CD4-positive, alpha-beta T cell treated with Interleukin-15 for 4 hours (primary cell): ENCODE results near the gene FGF7.
"Not testable (repeated sequence)": the region's sequence is repeated elsewhere in the genome, so short reads cannot be mapped to it uniquely, and the experiment has no call there.

Source experiments
- DNase-seq: peaks from one replicate; pipeline ENCODE4 v3.0.0-alpha.2; 2020; ENCODE audit warnings: low spot score

FGF7 gene

DNA sequence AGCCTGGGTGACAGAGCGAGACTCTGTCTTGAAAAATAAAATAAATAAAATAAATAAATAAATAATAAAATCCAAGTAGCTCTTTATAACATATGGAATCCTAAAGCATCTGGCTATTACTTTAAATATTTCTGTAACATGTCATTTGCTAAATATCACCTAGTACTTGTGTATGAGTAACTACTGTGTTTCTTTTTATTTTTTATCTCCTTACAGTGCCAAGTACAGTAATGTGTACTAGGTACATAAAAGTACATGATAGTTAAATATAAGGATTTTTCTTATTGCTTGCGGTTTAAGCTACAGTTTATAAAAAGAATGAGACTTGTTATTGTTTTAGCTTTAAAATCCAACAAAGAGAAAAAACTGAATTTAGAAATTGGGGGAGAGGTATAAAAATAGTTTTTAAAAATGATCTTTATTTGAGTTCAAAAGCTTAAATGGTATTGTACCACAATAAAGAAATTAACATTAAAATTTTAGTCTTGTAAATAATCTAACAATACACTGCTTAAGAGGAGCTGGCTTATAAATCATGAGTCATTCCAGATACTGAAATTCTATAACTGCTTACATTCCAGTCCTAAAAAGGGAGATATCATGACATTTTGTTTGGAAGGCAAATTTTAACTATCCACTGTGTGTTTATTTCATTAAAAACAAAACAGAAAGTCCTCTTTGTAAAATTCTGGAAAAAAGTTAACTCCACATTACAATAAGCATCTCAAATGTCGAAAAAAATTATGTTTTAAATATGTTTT, 73.1 kb downstream of the FGF7 start:
- DNase-seq = no peak

DNA sequence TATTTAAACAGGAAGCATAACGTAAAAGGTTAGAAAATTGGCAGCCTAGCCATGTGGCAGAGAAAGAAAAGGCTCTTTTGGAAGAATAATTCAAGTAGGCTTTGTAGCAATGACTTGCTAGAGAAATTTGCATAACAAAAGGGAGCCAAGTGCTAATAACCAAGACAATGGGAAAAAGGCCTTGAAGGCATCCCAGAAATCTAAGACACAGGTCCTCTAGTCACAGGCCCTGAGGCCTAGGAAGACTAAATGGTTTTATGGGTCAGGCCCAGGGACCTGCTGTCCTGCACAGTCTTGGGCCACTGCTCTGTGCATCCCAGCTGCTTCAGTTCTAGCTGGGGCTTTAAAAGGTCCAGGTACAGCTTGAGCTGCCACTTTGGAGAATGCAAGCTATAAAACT, 78.5 kb downstream of the FGF7 start:
- no peak for DNase-seq

DNA sequence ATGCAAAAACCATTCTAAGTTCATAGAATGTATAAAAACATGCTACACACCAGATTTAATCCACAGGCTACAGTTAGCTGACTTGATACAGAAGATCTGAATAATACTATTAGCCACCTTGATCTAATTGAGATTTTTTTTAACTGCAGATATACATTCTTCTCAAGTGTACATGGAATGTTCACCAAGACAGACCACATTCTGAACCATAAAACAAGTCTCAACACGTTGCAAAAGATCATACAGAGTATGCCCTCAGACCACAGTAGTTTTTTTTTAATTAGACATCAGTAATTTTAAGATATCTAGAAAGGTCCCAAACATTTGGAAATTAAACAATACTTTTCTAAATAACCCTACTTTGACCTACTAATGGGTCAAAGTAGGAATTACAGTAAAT, 83.3 kb downstream of the FGF7 start:
- DNase-seq = no peak

DNA sequence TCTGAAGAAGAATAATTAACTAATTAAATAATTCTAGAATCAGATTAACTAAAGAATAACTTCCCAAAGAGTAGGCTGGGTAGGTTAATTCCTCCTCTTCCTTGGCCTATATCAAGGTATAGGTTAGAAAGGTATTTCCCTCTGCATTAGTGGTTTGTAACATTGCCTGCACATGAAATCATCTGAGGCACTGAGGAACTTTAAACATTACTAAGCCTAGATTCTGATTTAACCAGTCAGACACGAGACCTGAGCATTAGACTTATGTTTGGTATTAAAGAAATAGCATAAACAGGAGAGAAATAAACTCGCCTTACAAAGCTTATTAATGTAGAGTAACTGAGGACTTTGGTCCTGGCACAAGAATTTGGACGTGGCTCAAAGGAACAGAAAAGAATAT, 84.2 kb downstream of the FGF7 start:
- DNase-seq = no peak

DNA sequence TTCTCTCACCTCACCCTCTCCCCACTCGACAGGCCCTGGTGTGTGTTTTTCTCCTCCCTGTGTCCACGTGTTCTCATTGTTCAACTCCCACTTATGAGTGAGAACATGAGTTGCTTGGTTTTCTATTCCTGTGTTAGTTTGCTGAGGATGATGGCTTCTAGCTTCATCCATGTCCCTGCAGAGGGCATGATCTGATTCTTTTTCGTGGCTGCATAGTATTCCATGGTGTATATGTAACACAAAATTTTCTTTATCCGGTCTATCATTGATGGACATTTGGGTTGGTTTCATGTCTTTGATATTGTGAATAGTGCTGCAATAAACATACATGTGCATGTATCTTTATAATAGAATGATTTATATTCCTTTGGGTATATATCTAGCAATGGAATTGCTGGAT, 89.7 kb downstream of the FGF7 start:
- DNase-seq = not testable (repeated sequence)

DNA sequence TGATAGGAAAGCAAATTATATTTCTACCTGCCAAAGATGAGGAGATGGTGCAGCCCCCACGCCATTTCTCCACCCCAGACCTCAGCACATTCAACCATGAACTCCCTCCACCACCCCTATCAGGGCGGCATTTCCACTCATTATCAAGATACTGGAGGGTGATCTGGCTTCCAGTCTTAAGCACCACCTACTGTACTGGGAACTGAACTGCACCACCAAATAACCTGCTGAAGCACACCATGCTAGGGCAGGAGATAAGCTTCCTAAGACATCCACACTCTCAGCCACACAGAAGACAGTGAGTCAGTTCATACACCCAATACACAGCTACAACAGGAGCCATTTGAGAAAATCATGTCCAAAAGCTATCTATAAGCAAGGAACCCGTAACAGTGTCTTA, 98.8 kb downstream of the FGF7 start:
- no peak for DNase-seq

DNA sequence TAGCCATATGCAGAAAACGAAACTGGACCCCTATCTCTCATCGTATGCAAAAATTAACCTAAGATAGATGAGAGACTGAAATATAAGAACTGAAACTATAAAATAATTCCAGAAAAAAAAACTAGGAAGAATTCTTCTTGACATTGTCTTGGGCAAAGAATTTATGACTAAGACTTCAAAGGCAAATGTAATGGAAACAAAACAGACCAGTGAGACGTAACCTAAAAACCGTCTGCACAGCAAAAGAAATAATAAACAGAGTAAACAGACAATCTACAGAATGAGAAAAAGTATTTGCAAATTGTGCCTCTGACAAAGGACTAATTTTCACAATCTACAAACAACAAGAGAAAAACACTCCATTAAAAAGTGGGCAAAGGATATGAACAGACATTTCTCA, 105.2 kb downstream of the FGF7 start:
- DNase-seq = no peak

DNA sequence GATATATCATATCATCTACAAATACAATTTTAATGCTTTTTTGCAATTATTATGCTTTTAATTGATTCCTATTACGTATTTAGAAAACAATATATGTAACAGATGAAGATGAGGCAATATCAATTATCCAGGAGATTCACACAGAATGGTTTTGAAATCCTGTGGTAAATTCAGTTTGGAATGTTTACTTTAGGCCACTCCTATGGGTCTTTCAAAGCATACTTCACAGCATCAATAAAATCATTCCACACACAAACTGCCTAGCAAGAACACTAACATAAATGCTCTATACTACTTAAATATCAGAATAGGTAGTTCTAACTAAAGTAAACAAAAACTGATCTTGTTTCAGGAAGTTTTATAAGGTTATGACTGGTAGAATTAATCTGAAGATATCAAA, 107.0 kb downstream of the FGF7 start:
- no peak for DNase-seq
